ENCODE results near the gene DIP2A.

Gene DIP2A

DNA sequence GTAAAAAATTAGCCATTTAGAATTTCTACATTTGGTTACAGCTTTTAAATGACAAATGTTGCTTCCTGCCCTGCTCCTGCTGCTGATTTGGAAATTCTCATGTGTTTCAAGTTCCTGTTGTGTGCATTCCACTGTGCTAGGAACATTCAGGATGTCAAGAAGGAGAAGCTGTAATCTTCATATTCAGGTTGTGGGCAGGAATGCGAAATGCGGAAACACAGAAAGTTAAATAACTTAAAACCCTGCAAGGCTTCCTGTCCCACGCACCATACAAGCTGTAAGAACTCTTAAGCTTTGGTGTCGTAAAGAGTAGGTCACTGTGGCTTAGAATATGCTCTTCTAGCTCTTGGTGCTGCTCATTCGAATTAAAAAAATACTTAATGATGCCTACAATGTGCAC is 93.6 kb downstream of the DIP2A start:
- 96% methylated on average over 5 of the region's 5 CpGs for WGBS, 2 experiments
- H3K36me3 ChIP-seq (ENCODE audit: control insufficient read depth, insufficient read depth, low read length) = peaks cover 25% of the 10 kb centered on the region
- no peak overlapping the region for H3K4me3 ChIP-seq (ENCODE audit: insufficient read depth, low read depth, low read length)
- no peaks in the 10 kb centered on the region for H3K4me1 ChIP-seq (ENCODE audit: control insufficient read depth, insufficient read depth, low read length)
- H3K9me3 ChIP-seq (ENCODE audit: control insufficient read depth, low read length) = no peaks in the 10 kb centered on the region
- H3K27ac ChIP-seq (ENCODE audit: insufficient read depth, low read depth, low read length, poor library complexity, severe bottlenecking) = no peak overlapping the region
- no peaks in the 10 kb centered on the region for H3K27me3 ChIP-seq (ENCODE audit: control insufficient read depth, insufficient read depth, low read length, poor library complexity, severe bottlenecking)

GRCh38 chr21:46552865-46553379 is 94.2 kb downstream of the DIP2A start:
- H3K4me3 ChIP-seq (ENCODE audit: insufficient read depth, low read depth, low read length) = no peak overlapping the region
- 90 to 98% methylated on average over 5 of the region's 5 CpGs for WGBS, 2 experiments
- H3K9me3 ChIP-seq (ENCODE audit: control insufficient read depth, low read length) = no peaks in the 10 kb centered on the region
- peaks cover 23% of the 10 kb centered on the region for H3K36me3 ChIP-seq (ENCODE audit: control insufficient read depth, insufficient read depth, low read length)
- no peaks in the 10 kb centered on the region for H3K27me3 ChIP-seq (ENCODE audit: control insufficient read depth, insufficient read depth, low read length, poor library complexity, severe bottlenecking)
- no peak overlapping the region for H3K27ac ChIP-seq (ENCODE audit: insufficient read depth, low read depth, low read length, poor library complexity, severe bottlenecking)
- no peaks in the 10 kb centered on the region for H3K4me1 ChIP-seq (ENCODE audit: control insufficient read depth, insufficient read depth, low read length)

- Histone ChIP-seq H3K4me1 (ENCODE audit: control insufficient read depth, insufficient read depth, low read length) (no peaks in the 10 kb centered on the region), H3K9me3 (ENCODE audit: control insufficient read depth, low read length) (no peaks in the 10 kb centered on the region), H3K4me3 (ENCODE audit: insufficient read depth, low read depth, low read length) (no peak overlapping the region), H3K27me3 (ENCODE audit: control insufficient read depth, insufficient read depth, low read length, poor library complexity, severe bottlenecking) (no peaks in the 10 kb centered on the region), H3K36me3 (ENCODE audit: control insufficient read depth, insufficient read depth, low read length) (peaks cover 21% of the 10 kb centered on the region), H3K27ac (ENCODE audit: insufficient read depth, low read depth, low read length, poor library complexity, severe bottlenecking) (no peak overlapping the region)
- 95 to 96% methylated on average over 13 of the region's 13 CpGs for WGBS, 2 experiments
Measured at GRCh38 chr21:46553993-46554392, 95.3 kb downstream of the DIP2A start.

- 94 to 95% methylated on average over 30 of the region's 30 CpGs for WGBS, 2 experiments
- H3K9me3 ChIP-seq (ENCODE audit: control insufficient read depth, low read length) = no peaks in the 10 kb centered on the region
- no peaks in the 10 kb centered on the region for H3K27me3 ChIP-seq (ENCODE audit: control insufficient read depth, insufficient read depth, low read length, poor library complexity, severe bottlenecking)
- peaks cover 21% of the 10 kb centered on the region for H3K36me3 ChIP-seq (ENCODE audit: control insufficient read depth, insufficient read depth, low read length)
- H3K4me1 ChIP-seq (ENCODE audit: control insufficient read depth, insufficient read depth, low read length) = no peaks in the 10 kb centered on the region
- H3K4me3 ChIP-seq (ENCODE audit: insufficient read depth, low read depth, low read length) = no peak overlapping the region
- H3K27ac ChIP-seq (ENCODE audit: insufficient read depth, low read depth, low read length, poor library complexity, severe bottlenecking) = no peak overlapping the region
Measured at GRCh38 chr21:46554431-46555224, 95.9 kb downstream of the DIP2A start.

DNA sequence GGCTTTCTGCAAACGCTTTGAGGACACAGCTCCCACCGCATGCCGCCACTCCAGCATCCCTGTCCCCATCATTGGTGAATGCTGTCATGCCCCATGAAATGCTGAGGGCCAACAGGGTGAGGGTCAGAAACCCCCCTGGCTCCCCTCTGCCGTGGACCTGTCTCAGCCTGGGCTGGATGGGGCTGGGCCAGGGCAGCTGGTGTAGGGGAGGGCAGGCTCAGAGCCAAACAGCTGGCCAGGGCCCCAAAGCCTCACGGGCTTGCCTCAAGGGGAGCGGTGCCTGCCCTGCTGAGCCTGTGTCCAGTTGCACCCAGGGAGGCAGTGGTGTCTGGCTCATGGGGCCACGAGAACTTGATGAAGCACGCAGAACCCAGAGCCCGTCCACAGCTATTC is 96.5 kb downstream of the DIP2A start:
- H3K4me1 ChIP-seq (ENCODE audit: control insufficient read depth, insufficient read depth, low read length) = no peaks in the 10 kb centered on the region
- no peak overlapping the region for H3K27ac ChIP-seq (ENCODE audit: insufficient read depth, low read depth, low read length, poor library complexity, severe bottlenecking)
- peaks cover 18% of the 10 kb centered on the region for H3K36me3 ChIP-seq (ENCODE audit: control insufficient read depth, insufficient read depth, low read length)
- H3K9me3 ChIP-seq (ENCODE audit: control insufficient read depth, low read length) = no peaks in the 10 kb centered on the region
- H3K4me3 ChIP-seq (ENCODE audit: insufficient read depth, low read depth, low read length) = no peak overlapping the region
- H3K27me3 ChIP-seq (ENCODE audit: control insufficient read depth, insufficient read depth, low read length, poor library complexity, severe bottlenecking) = no peaks in the 10 kb centered on the region
- WGBS, 2 experiments = 97% methylated on average over 9 of the region's 9 CpGs

DNA sequence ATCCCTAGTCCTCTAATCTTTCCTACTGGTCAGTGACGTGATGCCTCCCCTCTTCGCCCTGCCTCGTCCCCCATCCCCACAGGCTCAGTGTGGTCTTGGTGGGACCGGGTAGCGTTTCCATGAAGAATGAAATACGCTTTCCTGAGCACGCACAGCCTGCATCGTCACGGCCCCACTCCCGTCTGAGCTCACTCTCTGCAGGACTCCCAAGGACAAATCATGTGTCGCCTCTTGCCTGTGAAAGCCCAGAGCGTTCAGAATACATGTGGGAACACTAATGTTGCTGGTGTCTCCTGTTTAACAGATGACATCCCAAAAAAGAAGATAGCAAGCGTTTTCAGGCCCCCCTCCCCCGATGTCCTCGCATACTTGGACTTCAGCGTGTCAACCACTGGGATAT is 97.0 kb downstream of the DIP2A start:
- H3K4me3 ChIP-seq (ENCODE audit: insufficient read depth, low read depth, low read length) = no peak overlapping the region
- H3K9me3 ChIP-seq (ENCODE audit: control insufficient read depth, low read length) = no peaks in the 10 kb centered on the region
- H3K27ac ChIP-seq (ENCODE audit: insufficient read depth, low read depth, low read length, poor library complexity, severe bottlenecking) = no peak overlapping the region
- 95 to 97% methylated on average over 16 of the region's 16 CpGs for WGBS, 2 experiments
- no peaks in the 10 kb centered on the region for H3K4me1 ChIP-seq (ENCODE audit: control insufficient read depth, insufficient read depth, low read length)
- H3K27me3 ChIP-seq (ENCODE audit: control insufficient read depth, insufficient read depth, low read length, poor library complexity, severe bottlenecking) = no peaks in the 10 kb centered on the region
- peaks cover 17% of the 10 kb centered on the region for H3K36me3 ChIP-seq (ENCODE audit: control insufficient read depth, insufficient read depth, low read length)

DNA sequence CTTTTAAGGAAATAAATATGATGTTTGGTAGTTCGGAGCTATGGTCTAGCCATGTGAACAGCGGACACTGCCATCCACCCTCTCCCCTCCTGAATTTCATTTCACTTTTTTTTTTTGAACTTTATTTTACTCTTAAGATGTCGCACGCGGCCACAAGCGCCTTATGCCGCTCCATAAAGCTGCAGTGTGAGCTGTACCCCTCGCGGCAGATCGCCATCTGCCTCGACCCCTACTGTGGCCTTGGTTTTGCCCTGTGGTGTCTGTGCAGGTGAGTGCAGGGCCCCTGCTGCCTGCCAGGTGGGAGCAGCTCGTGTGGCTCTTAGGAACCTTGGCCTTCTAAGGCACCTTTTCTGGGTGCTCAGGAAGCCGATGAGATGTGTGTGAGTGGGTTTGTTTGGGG is 98.1 kb downstream of the DIP2A start:
- H3K27ac ChIP-seq (ENCODE audit: insufficient read depth, low read depth, low read length, poor library complexity, severe bottlenecking) = no peak overlapping the region
- H3K36me3 ChIP-seq (ENCODE audit: control insufficient read depth, insufficient read depth, low read length) = peaks cover 22% of the 10 kb centered on the region
- H3K4me3 ChIP-seq (ENCODE audit: insufficient read depth, low read depth, low read length) = no peak overlapping the region
- no peaks in the 10 kb centered on the region for H3K27me3 ChIP-seq (ENCODE audit: control insufficient read depth, insufficient read depth, low read length, poor library complexity, severe bottlenecking)
- WGBS, 2 experiments = 96 to 98% methylated on average over 13 of the region's 13 CpGs
- no peaks in the 10 kb centered on the region for H3K9me3 ChIP-seq (ENCODE audit: control insufficient read depth, low read length)
- H3K4me1 ChIP-seq (ENCODE audit: control insufficient read depth, insufficient read depth, low read length) = no peaks in the 10 kb centered on the region

GRCh38 chr21:46557469-46557868 is 98.8 kb downstream of the DIP2A start:
- Histone ChIP-seq H3K9me3 (ENCODE audit: control insufficient read depth, low read length) (no peaks in the 10 kb centered on the region), H3K27ac (ENCODE audit: insufficient read depth, low read depth, low read length, poor library complexity, severe bottlenecking) (no peak overlapping the region), H3K36me3 (ENCODE audit: control insufficient read depth, insufficient read depth, low read length) (peaks cover 22% of the 10 kb centered on the region), H3K4me3 (ENCODE audit: insufficient read depth, low read depth, low read length) (no peak overlapping the region), H3K4me1 (ENCODE audit: control insufficient read depth, insufficient read depth, low read length) (no peaks in the 10 kb centered on the region), H3K27me3 (ENCODE audit: control insufficient read depth, insufficient read depth, low read length, poor library complexity, severe bottlenecking) (no peaks in the 10 kb centered on the region)
- WGBS, 2 experiments = 91 to 92% methylated on average over 14 of the region's 14 CpGs

DNA sequence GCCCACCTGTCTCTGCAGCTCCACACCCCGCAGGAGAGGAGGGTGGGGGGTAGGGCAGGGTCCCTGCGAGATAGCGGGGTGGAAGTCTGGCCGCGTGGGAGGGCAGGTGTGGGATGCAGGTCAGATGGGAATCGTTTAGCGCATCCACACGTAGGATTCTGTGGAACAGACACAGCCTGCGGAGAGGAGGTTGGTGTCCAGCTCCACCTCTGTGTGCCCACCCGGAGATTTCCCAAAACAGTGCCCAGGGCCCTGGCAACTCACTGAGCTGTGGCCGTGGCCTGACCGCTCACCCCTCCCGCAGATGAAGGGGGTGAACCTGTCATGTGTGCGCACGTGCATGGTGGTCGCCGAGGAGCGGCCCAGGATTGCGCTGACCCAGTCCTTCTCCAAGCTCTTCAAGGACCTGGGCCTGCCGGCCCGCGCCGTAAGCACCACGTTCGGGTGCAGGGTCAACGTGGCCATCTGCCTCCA is 99.3 kb downstream of the DIP2A start:
- Histone ChIP-seq H3K27me3 (ENCODE audit: control insufficient read depth, insufficient read depth, low read length, poor library complexity, severe bottlenecking) (no peaks in the 10 kb centered on the region), H3K36me3 (ENCODE audit: control insufficient read depth, insufficient read depth, low read length) (peaks cover 22% of the 10 kb centered on the region)
- 95 to 96% methylated on average over 26 of the region's 26 CpGs for WGBS, 2 experiments

GRCh38 chr21:46559291-46559983 is 100.7 kb downstream of the DIP2A start:
- no peak overlapping the region for H3K4me3 ChIP-seq (ENCODE audit: insufficient read depth, low read depth, low read length)
- WGBS, 2 experiments = 92% methylated on average over 16 of the region's 16 CpGs
- H3K36me3 ChIP-seq (ENCODE audit: control insufficient read depth, insufficient read depth, low read length) = peaks cover 28% of the 10 kb centered on the region
- H3K4me1 ChIP-seq (ENCODE audit: control insufficient read depth, insufficient read depth, low read length) = no peaks in the 10 kb centered on the region
- no peaks in the 10 kb centered on the region for H3K9me3 ChIP-seq (ENCODE audit: control insufficient read depth, low read length)
- no peak overlapping the region for H3K27ac ChIP-seq (ENCODE audit: insufficient read depth, low read depth, low read length, poor library complexity, severe bottlenecking)
- H3K27me3 ChIP-seq (ENCODE audit: control insufficient read depth, insufficient read depth, low read length, poor library complexity, severe bottlenecking) = no peaks in the 10 kb centered on the region

More for the DNA sequence above, 99.3 kb downstream of the DIP2A start:
- no peak overlapping the region for H3K27ac ChIP-seq (ENCODE audit: insufficient read depth, low read depth, low read length, poor library complexity, severe bottlenecking)
- no peak overlapping the region for H3K4me3 ChIP-seq (ENCODE audit: insufficient read depth, low read depth, low read length)
- no peaks in the 10 kb centered on the region for H3K4me1 ChIP-seq (ENCODE audit: control insufficient read depth, insufficient read depth, low read length)
- H3K9me3 ChIP-seq (ENCODE audit: control insufficient read depth, low read length) = no peaks in the 10 kb centered on the region
